HepG2 (cell line): Measurements from ENCODE around the gene STRN3. TPM values are rescaled to one million over a fixed set of nuclear protein-coding genes. Genes with fewer than 3 reads are reported as not detected.
A peak's percentile ranks its signal among the peaks of the same experiment; 100 is the strongest.
"Not testable (repeated sequence)": the region's sequence is repeated elsewhere in the genome, so short reads cannot be mapped to it uniquely, and the experiment has no call there.

Experiments
- CEBPB ChIP-seq: IDR thresholded peaks from 2 replicates; pipeline ENCODE4 v1.6.1; 2011; ENCODE audit warnings: low read depth, low read length, improper control_type of control experiment, borderline replicate concordance
- CEBPG ChIP-seq: IDR thresholded peaks from 2 replicates; pipeline ENCODE4 v1.6.1; 2016
- CHD4 ChIP-seq: fragments of 200-600 bp; sonication (generic); IDR thresholded peaks from 2 replicates; pipeline ENCODE4 v1.7.0; 2017; ENCODE audit warnings: mild to moderate bottlenecking, low read length, borderline replicate concordance
- ESRRA ChIP-seq: sonication (generic); formaldehyde crosslinking; IDR thresholded peaks from 2 replicates; pipeline ENCODE4 v1.5.1; 2020; ENCODE audit warnings: mild to moderate bottlenecking, low read depth, missing genetic modification reagents
- FOSL2 ChIP-seq: sonication (generic); formaldehyde crosslinking; IDR thresholded peaks from 2 replicates; pipeline ENCODE4 v1.4.0; 2020; ENCODE audit warnings: missing genetic modification reagents
- HDAC2 ChIP-seq: sonication (generic); formaldehyde crosslinking; IDR thresholded peaks from 2 replicates; pipeline ENCODE4 v1.4.0; 2020; ENCODE audit warnings: missing genetic modification reagents
- HES4 ChIP-seq: sonication (generic); formaldehyde crosslinking; IDR thresholded peaks from 2 replicates; pipeline ENCODE4 v1.9.0; 2021; ENCODE audit warnings: mild to moderate bottlenecking, missing genetic modification reagents, borderline replicate concordance
- HOXA3 ChIP-seq: sonication (generic); formaldehyde crosslinking; IDR thresholded peaks from 2 replicates; pipeline ENCODE4 v1.5.0; 2020; ENCODE audit warnings: missing genetic modification reagents
- KDM6A ChIP-seq: IDR thresholded peaks from 2 replicates; pipeline ENCODE4 v1.6.1; 2016; ENCODE audit warnings: low read depth
- MEIS2 ChIP-seq: sonication (generic); formaldehyde crosslinking; IDR thresholded peaks from 2 replicates; pipeline ENCODE4 v1.9.0; 2021; ENCODE audit warnings: mild to moderate bottlenecking, missing genetic modification reagents
- MTA1 ChIP-seq: sonication (generic); formaldehyde crosslinking; IDR thresholded peaks from 2 replicates; pipeline ENCODE4 v1.4.0; 2020; ENCODE audit warnings: missing genetic modification reagents, mild to moderate bottlenecking, borderline replicate concordance
- NONO ChIP-seq, 2 experiments: fragments of 450-650 bp in 1 of 2; sonication (generic) in 1 of 2; formaldehyde crosslinking in 1 of 2; IDR thresholded peaks in 1 of 2; conservative IDR thresholded peaks in 1 of 2; 2 replicates each; pipeline versions ENCODE4 v1.6.1 to v1.8.0; 2017 to 2022; ENCODE audit warnings: mild to moderate bottlenecking in 1 of 2, missing genetic modification reagents in 1 of 2, moderate library complexity in 1 of 2
- RXRB ChIP-seq: IDR thresholded peaks from 2 replicates; pipeline ENCODE4 v1.6.1; 2016; ENCODE audit warnings: borderline replicate concordance, missing genetic modification reagents, missing compliant biosample characterization
- SALL1 ChIP-seq: sonication (generic); formaldehyde crosslinking; IDR thresholded peaks from 2 replicates; pipeline ENCODE4 v1.8.0; 2022; ENCODE audit warnings: mild to moderate bottlenecking, missing genetic modification reagents
- SMAD3 ChIP-seq: sonication (generic); formaldehyde crosslinking; IDR thresholded peaks from 2 replicates; pipeline ENCODE4 v1.4.0; 2020; ENCODE audit warnings: missing genetic modification reagents
- ZBTB38 ChIP-seq: sonication (generic); formaldehyde crosslinking; IDR thresholded peaks from 2 replicates; pipeline ENCODE4 v1.5.1; 2020; ENCODE audit warnings: mild to moderate bottlenecking, missing genetic modification reagents
- ZMYM3 ChIP-seq: sonication (generic); formaldehyde crosslinking; IDR thresholded peaks from 2 replicates; pipeline ENCODE4 v1.5.1; 2020; ENCODE audit warnings: mild to moderate bottlenecking, missing genetic modification reagents
- ZMYM4 ChIP-seq: sonication (generic); formaldehyde crosslinking; IDR thresholded peaks from 2 replicates; pipeline ENCODE4 v1.8.1; 2023; ENCODE audit warnings: mild to moderate bottlenecking, missing genetic modification reagents
- ZNF160 ChIP-seq: sonication (generic); formaldehyde crosslinking; IDR thresholded peaks from 2 replicates; pipeline ENCODE4 v1.8.0; 2022; ENCODE audit warnings: mild to moderate bottlenecking, inconsistent platforms, missing genetic modification reagents
- ZNF225 ChIP-seq: sonication (generic); formaldehyde crosslinking; IDR thresholded peaks from 2 replicates; pipeline ENCODE4 v1.4.0; 2020; ENCODE audit warnings: mild to moderate bottlenecking, missing genetic modification reagents
- ZNF331 ChIP-seq: sonication (generic); formaldehyde crosslinking; IDR thresholded peaks from 2 replicates; pipeline ENCODE4 v1.4.0; 2020; ENCODE audit warnings: missing genetic modification reagents
- ZNF501 ChIP-seq: sonication (generic); formaldehyde crosslinking; IDR thresholded peaks from 2 replicates; pipeline ENCODE4 v1.5.1; 2020; ENCODE audit warnings: mild to moderate bottlenecking, moderate library complexity, missing genetic modification reagents
- ZNF619 ChIP-seq: sonication (generic); formaldehyde crosslinking; IDR thresholded peaks from 2 replicates; pipeline ENCODE4 v1.4.0; 2020; ENCODE audit warnings: mild to moderate bottlenecking, missing genetic modification reagents
- ZNF883 ChIP-seq: sonication (generic); formaldehyde crosslinking; IDR thresholded peaks from 2 replicates; pipeline ENCODE4 v1.5.1; 2020; ENCODE audit warnings: mild to moderate bottlenecking, missing genetic modification reagents; ENCODE audit errors: not compliant biosample characterization
- polyA plus RNA-seq, 8 experiments: library from polyadenylated mRNA; depleted of rRNA in 3 of 8; stranded (reverse) in 7 of 8; unstranded in 1 of 8; fragments of >200 nt; fragmentation: Illumina TruSeq in 4 of 8; extraction: Trizol in 4 of 8; gene quantifications; 2 replicates each; pipeline versions ENCODE4 v1.2.1 to v1.2.3, GENCODE V29; 2011 to 2016; ENCODE audit warnings: low read depth in 4 of 8, missing spikeins in 1 of 8, mixed read lengths in 1 of 8; ENCODE audit not compliant: insufficient read depth in 1 of 8
- total RNA-seq, 5 experiments: library from RNA; depleted of rRNA; stranded (reverse); fragments of >200 nt; fragmentation: Illumina TruSeq; extraction: Trizol; gene quantifications; 2 replicates each; pipeline ENCODE4 v1.2.3, GENCODE V29; 2016; ENCODE audit warnings: low read depth in 1 of 5
- TF ChIP-seq, protein P1 (sequence below): IDR thresholded peaks from 2 replicates; pipeline ENCODE4 v1.4.0; 2020; ENCODE audit warnings: mild to moderate bottlenecking, missing genetic modification reagents
- TF ChIP-seq, protein P2 (sequence below): sonication (generic); formaldehyde crosslinking; conservative IDR thresholded peaks from 2 replicates; pipeline ENCODE4 v1.8.1; 2023; ENCODE audit warnings: missing genetic modification reagents

STRN3 gene
- total and polyA plus RNA-seq, 2 of the 13 experiments (the other 11 are each of a cell fraction or from before 2014, with no cell fraction given): 49.4 to 123 TPM

DNA sequence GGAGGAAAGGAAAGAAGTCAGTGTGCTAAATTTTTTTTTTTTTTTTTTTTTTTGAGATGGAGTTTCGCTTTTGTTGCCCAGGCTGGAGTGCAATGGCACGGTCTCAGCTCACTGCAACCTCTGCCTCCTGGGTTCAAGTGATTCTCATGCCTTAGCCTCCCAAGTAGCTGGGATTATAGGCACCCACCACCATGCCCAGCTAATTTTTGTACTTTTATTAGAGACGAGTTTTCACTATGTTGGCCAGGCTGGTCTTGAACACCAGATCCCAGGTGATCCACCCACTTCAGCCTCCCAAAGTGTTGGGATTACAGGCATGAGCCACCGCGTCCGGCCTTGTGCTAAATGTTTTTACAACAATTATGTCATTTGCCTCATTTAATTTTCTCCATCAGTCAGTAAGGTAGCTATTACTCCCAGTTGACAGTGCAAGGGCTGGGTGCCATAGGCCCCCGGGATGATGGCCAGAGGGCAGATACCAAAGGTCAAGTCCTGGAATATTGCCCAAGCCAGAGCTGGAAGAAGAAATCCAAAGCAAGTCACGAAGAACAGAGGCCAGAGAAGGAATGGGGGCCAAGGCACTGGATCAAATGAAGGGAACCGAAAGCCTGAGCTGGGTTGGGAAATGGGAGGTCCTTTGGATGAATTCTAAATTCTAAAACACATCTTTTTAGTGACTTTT, 26.9 kb upstream of the STRN3 start (continued):
- TF ChIP-seq, protein P1, sequence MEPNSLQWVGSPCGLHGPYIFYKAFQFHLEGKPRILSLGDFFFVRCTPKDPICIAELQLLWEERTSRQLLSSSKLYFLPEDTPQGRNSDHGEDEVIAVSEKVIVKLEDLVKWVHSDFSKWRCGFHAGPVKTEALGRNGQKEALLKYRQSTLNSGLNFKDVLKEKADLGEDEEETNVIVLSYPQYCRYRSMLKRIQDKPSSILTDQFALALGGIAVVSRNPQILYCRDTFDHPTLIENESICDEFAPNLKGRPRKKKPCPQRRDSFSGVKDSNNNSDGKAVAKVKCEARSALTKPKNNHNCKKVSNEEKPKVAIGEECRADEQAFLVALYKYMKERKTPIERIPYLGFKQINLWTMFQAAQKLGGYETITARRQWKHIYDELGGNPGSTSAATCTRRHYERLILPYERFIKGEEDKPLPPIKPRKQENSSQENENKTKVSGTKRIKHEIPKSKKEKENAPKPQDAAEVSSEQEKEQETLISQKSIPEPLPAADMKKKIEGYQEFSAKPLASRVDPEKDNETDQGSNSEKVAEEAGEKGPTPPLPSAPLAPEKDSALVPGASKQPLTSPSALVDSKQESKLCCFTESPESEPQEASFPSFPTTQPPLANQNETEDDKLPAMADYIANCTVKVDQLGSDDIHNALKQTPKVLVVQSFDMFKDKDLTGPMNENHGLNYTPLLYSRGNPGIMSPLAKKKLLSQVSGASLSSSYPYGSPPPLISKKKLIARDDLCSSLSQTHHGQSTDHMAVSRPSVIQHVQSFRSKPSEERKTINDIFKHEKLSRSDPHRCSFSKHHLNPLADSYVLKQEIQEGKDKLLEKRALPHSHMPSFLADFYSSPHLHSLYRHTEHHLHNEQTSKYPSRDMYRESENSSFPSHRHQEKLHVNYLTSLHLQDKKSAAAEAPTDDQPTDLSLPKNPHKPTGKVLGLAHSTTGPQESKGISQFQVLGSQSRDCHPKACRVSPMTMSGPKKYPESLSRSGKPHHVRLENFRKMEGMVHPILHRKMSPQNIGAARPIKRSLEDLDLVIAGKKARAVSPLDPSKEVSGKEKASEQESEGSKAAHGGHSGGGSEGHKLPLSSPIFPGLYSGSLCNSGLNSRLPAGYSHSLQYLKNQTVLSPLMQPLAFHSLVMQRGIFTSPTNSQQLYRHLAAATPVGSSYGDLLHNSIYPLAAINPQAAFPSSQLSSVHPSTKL (CRISPR knock-in tag): peak; percentile 74
- TF ChIP-seq FOSL2 (0 out of 2 replicates have a peak, but pooled peaks have one; percentile 30), NONO (CRISPR knock-in tag; conservative IDR thresholded peaks at IDR 0.05) (0 out of 2 replicates have a peak, but pooled peaks have one; percentile 43), CEBPB (peak; percentile 81; the same call in 1 of the 2 replicates), KDM6A (CRISPR knock-in tag) (peak; percentile 58; the same call in 1 of the 2 replicates), ESRRA (peak; percentile 51; the same call in 1 of the 2 replicates), HDAC2 (0 out of 2 replicates have a peak, but pooled peaks have one; percentile 63), SALL1 (CRISPR knock-in tag) (peak; percentile 68; the same call in 1 of the 2 replicates), ZNF331 (CRISPR knock-in tag) (peak; percentile 14; the same call in 1 of the 2 replicates), ZMYM3 (CRISPR knock-in tag) (peak; percentile 81), ZNF619 (peak; percentile 86; the same call in 1 of the 2 replicates), ZNF883 (peak; percentile 57), ZMYM4 (CRISPR knock-in tag) (peak; percentile 83), MTA1 (CRISPR knock-in tag) (0 out of 2 replicates have a peak, but pooled peaks have one; percentile 50), ZNF225 (CRISPR knock-in tag) (0 out of 2 replicates have a peak, but pooled peaks have one; percentile 63), ZNF160 (CRISPR knock-in tag) (0 out of 2 replicates have a peak, but pooled peaks have one; percentile 31), RXRB (CRISPR knock-in tag) (peak; percentile 62; the same call in 1 of the 2 replicates), MEIS2 (peak; percentile 52; the same call in 1 of the 2 replicates), CEBPG (CRISPR knock-in tag) (peak; percentile 81), ZNF501 (peak; percentile 78), HES4 (0 out of 2 replicates have a peak, but pooled peaks have one; percentile 19), SMAD3 (CRISPR knock-in tag) (0 out of 2 replicates have a peak, but pooled peaks have one; percentile 43), ZBTB38 (peak; percentile 35; the same call in 1 of the 2 replicates), CHD4 (0 out of 2 replicates have a peak, but pooled peaks have one; percentile 37), HOXA3 (CRISPR knock-in tag) (peak; percentile 60)
- not testable (repeated sequence) for TF ChIP-seq NONO (IDR thresholded peaks at IDR 0.05)
- TF ChIP-seq, protein P2, sequence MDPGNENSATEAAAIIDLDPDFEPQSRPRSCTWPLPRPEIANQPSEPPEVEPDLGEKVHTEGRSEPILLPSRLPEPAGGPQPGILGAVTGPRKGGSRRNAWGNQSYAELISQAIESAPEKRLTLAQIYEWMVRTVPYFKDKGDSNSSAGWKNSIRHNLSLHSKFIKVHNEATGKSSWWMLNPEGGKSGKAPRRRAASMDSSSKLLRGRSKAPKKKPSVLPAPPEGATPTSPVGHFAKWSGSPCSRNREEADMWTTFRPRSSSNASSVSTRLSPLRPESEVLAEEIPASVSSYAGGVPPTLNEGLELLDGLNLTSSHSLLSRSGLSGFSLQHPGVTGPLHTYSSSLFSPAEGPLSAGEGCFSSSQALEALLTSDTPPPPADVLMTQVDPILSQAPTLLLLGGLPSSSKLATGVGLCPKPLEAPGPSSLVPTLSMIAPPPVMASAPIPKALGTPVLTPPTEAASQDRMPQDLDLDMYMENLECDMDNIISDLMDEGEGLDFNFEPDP (CRISPR knock-in tag): peak; percentile 62; the same call in 1 of the 2 replicates
